ENCODE measurements around the gene ZNF385A.

GRCh38 chr12:54419088-54419887 lies 34.8 kb upstream of the ZNF385A start, which contains the start of gene ITGA5:
- TF ChIP-seq POLR2A (IDR thresholded peaks at IDR 0.05) (peak; percentile 60 to 78 (median 75)), CTCF (IDR thresholded peaks at IDR 0.05) (no peak)
